Colonic mucosa (tissue), 4 donors: ENCODE results near the gene CYP11A1. TPM values are rescaled to one million over a fixed set of nuclear protein-coding genes. Genes with fewer than 3 reads are reported as not detected.

Experiments
- DNase-seq: peaks from one replicate; pipeline ENCODE4 v3.0.0-alpha.2; 2020
- H3K27ac ChIP-seq: fragments of 200-600 bp; one replicate; pipeline ENCODE4 v1.8.0; 2021
- H3K27me3 ChIP-seq: fragments of 200-600 bp; one replicate; pipeline ENCODE4 v1.8.0; 2021
- H3K36me3 ChIP-seq: fragments of 200-600 bp; one replicate; pipeline ENCODE4 v1.8.0; 2021
- H3K4me1 ChIP-seq: fragments of 200-600 bp; one replicate; pipeline ENCODE4 v1.8.0; 2021; ENCODE audit warnings: mild to moderate bottlenecking
- H3K4me3 ChIP-seq: fragments of 200-600 bp; one replicate; pipeline ENCODE4 v1.8.0; 2021
- H3K9ac ChIP-seq, 2 donors: one replicate each; pipeline ENCODE4 v1.7.0; 2013; ENCODE audit warnings: control low read depth in 2 of 2, low read depth in 2 of 2, low read length in 2 of 2
- H3K9me3 ChIP-seq: fragments of 200-600 bp; one replicate; pipeline ENCODE4 v1.8.0; 2021
- CTCF ChIP-seq: fragments of 200-600 bp; IDR thresholded peaks from one replicate; pipeline ENCODE4 v1.8.0; 2022; ENCODE audit warnings: antibody characterized with exemption, mild to moderate bottlenecking
- intact Hi-C: fragments of 100-400 bp; cut with DNase I; formaldehyde crosslinking; loops from one replicate; pipeline ENCODE4 v1.14.1; 2022
- total RNA-seq, 2 donors: library from RNA; stranded (reverse); fragmentation: NEBNext Ultra II Directional in 1 of 2; extraction: Animal tissue kit (Norgen Biotek cat#: 25700) in 1 of 2; gene quantifications; one replicate each; pipeline ENCODE4 v1.2.1, GENCODE V29; 2021
- donor health status: healthy.
- donor health status: DM: no; HTN: no; CAD: no.
- donor health status: DM: no; HTN: no; CAD: no.

Gene CYP11A1
- total RNA-seq, 2 donors from 2014 or later: 1.3 TPM; not detected in 1

DNA sequence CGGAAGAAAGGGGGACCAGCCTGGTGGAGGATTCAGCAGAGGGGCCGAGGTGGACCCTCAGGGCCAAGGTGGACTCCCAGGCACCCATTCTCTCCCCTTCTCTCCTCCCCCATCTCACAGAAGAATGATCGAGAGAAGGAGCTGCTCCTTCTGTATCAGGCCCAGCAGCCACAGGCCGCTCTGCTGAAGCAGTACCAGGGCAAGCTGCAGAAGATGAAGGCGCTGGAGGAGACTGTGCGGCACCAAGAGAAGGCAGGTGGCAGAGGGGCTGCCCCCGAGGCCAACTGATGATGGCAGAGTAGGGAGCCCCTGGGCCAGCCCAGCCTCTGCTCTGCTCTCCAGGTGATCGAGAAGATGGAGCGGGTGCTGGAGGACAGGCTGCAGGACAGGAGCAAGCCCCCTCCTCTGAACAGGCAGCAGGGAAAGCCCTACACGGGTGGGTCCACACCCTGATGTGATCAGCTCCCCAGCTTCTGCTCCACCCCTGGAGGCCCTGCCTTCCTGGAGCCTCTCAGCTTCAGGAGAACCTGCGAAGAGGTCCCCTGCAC lies 36.5 kb downstream of the CYP11A1 start:
- H3K9ac ChIP-seq: no peak overlapping the region
- H3K9me3 ChIP-seq: no peaks in the 10 kb centered on the region
- H3K36me3 ChIP-seq: no peaks in the 10 kb centered on the region
- no peak overlapping the region for H3K27ac ChIP-seq
- H3K4me1 ChIP-seq: no peaks in the 10 kb centered on the region
- no peaks in the 10 kb centered on the region for H3K27me3 ChIP-seq
- no peak overlapping the region for H3K4me3 ChIP-seq
- no peak for DNase-seq
- intact Hi-C loops: no loop called here
- no peak for TF ChIP-seq CTCF

DNA sequence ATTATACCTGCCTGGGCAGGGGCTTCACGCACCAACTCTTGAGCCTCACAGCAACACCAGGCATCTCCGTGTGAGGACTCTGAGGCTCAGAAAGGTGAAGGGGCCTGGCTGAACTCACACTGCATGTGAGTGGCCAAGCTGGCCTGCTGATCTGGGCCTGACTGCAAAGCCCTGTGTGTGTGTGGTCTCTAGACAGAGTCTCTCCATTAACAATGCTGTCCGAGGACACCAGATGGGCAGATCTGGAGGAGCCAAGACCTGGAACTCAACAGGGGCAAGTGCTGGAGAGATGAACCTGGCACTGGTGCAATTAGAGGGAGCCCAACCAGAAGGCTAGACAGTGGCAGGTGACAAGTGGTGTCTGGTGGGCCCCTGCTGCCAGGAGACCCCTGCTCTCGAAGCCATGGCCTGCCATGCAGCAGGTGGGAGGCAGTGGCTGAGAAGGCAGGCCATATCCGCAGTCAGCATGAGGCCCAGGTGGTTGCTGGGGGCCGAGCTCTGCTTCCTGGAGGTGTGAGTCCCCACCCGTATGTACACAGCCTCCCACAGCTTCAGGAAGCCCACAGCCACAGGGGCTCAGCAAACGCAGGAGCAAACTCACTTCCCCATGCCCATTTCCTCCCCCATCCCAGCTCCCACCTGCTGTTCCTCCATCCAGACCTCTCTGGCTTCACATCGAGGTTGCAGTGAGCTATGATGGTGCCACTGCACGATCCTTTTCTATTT lies 39.0 kb downstream of the CYP11A1 start:
- DNase-seq: no peak
- intact Hi-C loops: no loop called here
- H3K9ac ChIP-seq: no peak overlapping the region

DNA sequence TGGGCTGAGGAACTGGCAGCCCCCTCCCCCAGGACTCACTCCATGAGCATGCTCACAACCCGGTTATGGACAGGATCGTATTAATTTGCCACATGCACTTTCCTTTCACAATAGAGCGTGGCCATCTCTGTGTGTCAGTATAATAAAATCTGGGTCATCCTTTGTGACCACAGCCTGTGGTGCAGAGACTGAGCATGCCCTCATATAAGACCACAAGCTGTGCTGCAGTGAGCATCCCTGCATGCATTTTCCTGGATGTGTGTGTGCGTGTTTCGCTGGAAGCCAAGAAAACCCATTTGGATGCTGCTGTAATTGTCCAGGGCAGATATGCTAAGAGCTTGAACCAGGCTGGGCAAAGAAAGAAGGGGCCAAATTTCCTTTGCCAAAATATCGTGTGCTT lies 39.7 kb downstream of the CYP11A1 start:
- no peaks in the 10 kb centered on the region for H3K9me3 ChIP-seq
- no peak for DNase-seq
- no peak overlapping the region for H3K27ac ChIP-seq
- TF ChIP-seq CTCF: no peak
- no peaks in the 10 kb centered on the region for H3K27me3 ChIP-seq
- H3K9ac ChIP-seq: no peak overlapping the region
- intact Hi-C loops: no loop called here
- H3K4me3 ChIP-seq: no peak overlapping the region
- no peaks in the 10 kb centered on the region for H3K4me1 ChIP-seq
- no peaks in the 10 kb centered on the region for H3K36me3 ChIP-seq

More for the DNA sequence above, 39.0 kb downstream of the CYP11A1 start:
- no peaks in the 10 kb centered on the region for H3K36me3 ChIP-seq
- no peaks in the 10 kb centered on the region for H3K9me3 ChIP-seq
- no peaks in the 10 kb centered on the region for H3K27me3 ChIP-seq
- no peak overlapping the region for H3K27ac ChIP-seq
- H3K4me3 ChIP-seq: no peak overlapping the region
- no peak for TF ChIP-seq CTCF
- no peaks in the 10 kb centered on the region for H3K4me1 ChIP-seq

- H3K4me1 ChIP-seq: no peaks in the 10 kb centered on the region
- H3K27me3 ChIP-seq: no peaks in the 10 kb centered on the region
- H3K36me3 ChIP-seq: no peaks in the 10 kb centered on the region
- no peak overlapping the region for H3K4me3 ChIP-seq
- H3K9me3 ChIP-seq: no peaks in the 10 kb centered on the region
- no peak overlapping the region for H3K27ac ChIP-seq
- intact Hi-C loops: no loop called here
- no peak overlapping the region for H3K9ac ChIP-seq
- DNase-seq: no peak
- TF ChIP-seq CTCF: no peak
Measured at GRCh38 chr15:74326746-74327145, 40.7 kb downstream of the CYP11A1 start.

- Histone ChIP-seq H3K4me3 (no peak overlapping the region), H3K9me3 (no peaks in the 10 kb centered on the region), H3K4me1 (no peaks in the 10 kb centered on the region), H3K27me3 (no peaks in the 10 kb centered on the region), H3K9ac (no peak overlapping the region), H3K36me3 (no peaks in the 10 kb centered on the region), H3K27ac (no peak overlapping the region)
- DNase-seq: no peak
- intact Hi-C loops: loop anchor here (5.0 kb wide), 1 partner anchor 197 kb away; no protein-coding TSS in a partner anchor
- TF ChIP-seq CTCF: no peak
Measured at GRCh38 chr15:74324714-74325113, 42.7 kb downstream of the CYP11A1 start.
